Measurements from ENCODE around the gene ZNF613. TPM values are rescaled to one million over a fixed set of nuclear protein-coding genes. Genes with fewer than 3 reads are reported as not detected.

ZNF613 gene
- total and polyA plus RNA-seq, 2 experiments from 2014 or later = 13.8 to 18.1 TPM

GRCh38 chr19:51889934-51890333 lies 37.3 kb upstream of the ZNF613 start:
- H3K4me2 ChIP-seq = no peak overlapping the region
- H3K4me3 Mint-ChIP-seq = no peak overlapping the region; the same call in 2 of the 3 replicates
- peaks cover 63% of the 10 kb centered on the region for H3K36me3 ChIP-seq (ENCODE audit: insufficient read depth)
- H3K27me3 Mint-ChIP-seq (ENCODE audit: insufficient read depth, low read depth, poor library complexity) = peaks cover 32% of the 10 kb centered on the region
- peaks cover 52% of the 10 kb centered on the region for H3F3A ChIP-seq (replicated peaks; ENCODE audit: low read depth)
- no peak overlapping the region for H2AFZ ChIP-seq
- 0 out of 2 replicates have a peak, but pooled peaks cover 3% of the 10 kb centered on the region for H3K9me2 ChIP-seq (ENCODE audit: insufficient read depth)
- DNase-seq (ENCODE audit: low spot score) (no peak), ATAC-seq (no peak)
- peaks cover 83% of the 10 kb centered on the region for H3K9me3 Mint-ChIP-seq
- H3K4me1 ChIP-seq (ENCODE audit: insufficient read depth) = peaks cover 8% of the 10 kb centered on the region; the same call in 1 of the 2 replicates
- H3K4me3 ChIP-seq = no peak overlapping the region
- no peak for TF ChIP-seq REST (IDR thresholded peaks at IDR 0.05; ENCODE audit: unreplicated experiment)
- no peak for TF ChIP-seq EZH2 (IDR thresholded peaks at IDR 0.05; ENCODE audit: low read depth, unreplicated experiment)
- TF ChIP-seq STAT1 (IDR thresholded peaks at IDR 0.05; ENCODE audit: unreplicated experiment) = no peak
- TF ChIP-seq ZNF462 (CRISPR knock-in tag; IDR thresholded peaks at IDR 0.05) = no peak
- no peak for TF ChIP-seq CREB1 (CRISPR knock-in tag; IDR thresholded peaks at IDR 0.05; ENCODE audit: low read depth)
- no peak for TF ChIP-seq ZNF114 (CRISPR knock-in tag; IDR thresholded peaks at IDR 0.05)
- no peak for TF ChIP-seq POLR2AphosphoS5 (IDR thresholded peaks at IDR 0.05; ENCODE audit: low read depth)
- TF ChIP-seq JUNB (IDR thresholded peaks at IDR 0.05; ENCODE audit: unreplicated experiment) = no peak
- no peak for TF ChIP-seq EZH2phosphoT487 (IDR thresholded peaks at IDR 0.05; ENCODE audit: unreplicated experiment)
- TF ChIP-seq NANOG (IDR thresholded peaks at IDR 0.05; ENCODE audit: borderline replicate concordance) = no peak
- no peak for TF ChIP-seq ZNF331 (CRISPR knock-in tag; IDR thresholded peaks at IDR 0.05; ENCODE audit: low read depth)
- TF ChIP-seq ETS1 (IDR thresholded peaks at IDR 0.05) = no peak
- TF ChIP-seq CTCF (conservative IDR thresholded peaks at IDR 0.05; ENCODE audit: low read depth in 2 of 2) = no peak
- H4K20me1 ChIP-seq (replicated peaks; ENCODE audit: insufficient read depth) = no peaks in the 10 kb centered on the region
- peaks cover 16% of the 10 kb centered on the region; the same call in 2 of the 3 replicates for H3K4me1 Mint-ChIP-seq
- H3K79me2 ChIP-seq (replicated peaks; ENCODE audit: insufficient read depth) = peaks cover 72% of the 10 kb centered on the region
- H3K27me3 ChIP-seq (ENCODE audit: insufficient read depth) = no peaks in the 10 kb centered on the region
- peaks cover 95% of the 10 kb centered on the region for H3K36me3 Mint-ChIP-seq (ENCODE audit: low read depth)
- H3K27ac ChIP-seq (ENCODE audit: low read depth) = no peak overlapping the region
- H3K27ac Mint-ChIP-seq = no peak overlapping the region
